KMS-11 (cell line): ENCODE results near the gene DUSP22.
"Not testable (repeated sequence)": the region's sequence is repeated elsewhere in the genome, so short reads cannot be mapped to it uniquely, and the experiment has no call there.

ENCODE experiments used
- H2AFZ ChIP-seq: fragments of 200-600 bp; sonication (generic); 2 replicates; pipeline ENCODE4 v1.6.1; 2016; ENCODE audit warnings: antibody characterized with exemption, mixed run types, low read depth
- H3K27ac ChIP-seq: fragments of 200-600 bp; sonication (generic); 2 replicates; pipeline ENCODE4 v1.6.1; 2016; ENCODE audit warnings: mild to moderate bottlenecking, mixed run types
- H3K27me3 ChIP-seq: fragments of 200-600 bp; sonication (generic); 2 replicates; pipeline ENCODE4 v1.6.1; 2017; ENCODE audit warnings: mild to moderate bottlenecking, low read depth, mixed run types, moderate library complexity; ENCODE audit not compliant: insufficient read depth
- H3K36me3 ChIP-seq: fragments of 200-600 bp; sonication (generic); 2 replicates; pipeline ENCODE4 v1.6.1; 2017; ENCODE audit warnings: mild to moderate bottlenecking, mixed run types; ENCODE audit not compliant: insufficient read depth
- H3K4me1 ChIP-seq: fragments of 200-600 bp; sonication (generic); 2 replicates; pipeline ENCODE4 v1.6.1; 2016; ENCODE audit warnings: mild to moderate bottlenecking, low read depth, mixed run types; ENCODE audit not compliant: poor library complexity, severe bottlenecking
- H3K4me2 ChIP-seq: fragments of 200-600 bp; sonication (generic); 2 replicates; pipeline ENCODE4 v1.7.0; 2016; ENCODE audit warnings: mild to moderate bottlenecking, mixed run types
- H3K4me3 ChIP-seq: fragments of 200-600 bp; sonication (generic); IDR thresholded peaks from 2 replicates; pipeline ENCODE4 v1.6.1; 2017; ENCODE audit warnings: low read depth, low read length, mixed read lengths; ENCODE audit not compliant: insufficient read depth
- H3K79me2 ChIP-seq: fragments of 200-600 bp; sonication (generic); 2 replicates; pipeline ENCODE4 v1.6.1; 2016; ENCODE audit warnings: low read depth, mixed run types; ENCODE audit not compliant: insufficient read depth
- H3K9ac ChIP-seq: fragments of 200-600 bp; sonication (generic); 2 replicates; pipeline ENCODE4 v1.6.1; 2016; ENCODE audit warnings: mild to moderate bottlenecking, mixed run types
- H4K20me1 ChIP-seq: fragments of 200-600 bp; sonication (generic); 2 replicates; pipeline ENCODE4 v1.6.1; 2016; ENCODE audit warnings: mild to moderate bottlenecking, mixed run types; ENCODE audit not compliant: insufficient read depth
- CTCF ChIP-seq: fragments of 200-600 bp; sonication (generic); conservative IDR thresholded peaks from 2 replicates; pipeline ENCODE4 v1.6.1; 2017; ENCODE audit warnings: low read depth, mild to moderate bottlenecking, antibody characterized with exemption, low read length, moderate library complexity, mixed read lengths

Gene DUSP22

GRCh38 chr6:367891-368630 lies 75.8 kb downstream of the DUSP22 start:
- Histone ChIP-seq H2AFZ (no peak overlapping the region), H3K36me3 (no peaks in the 10 kb centered on the region), H3K27ac (no peak overlapping the region), H3K27me3 (no peaks in the 10 kb centered on the region), H3K4me2 (no peak overlapping the region), H3K4me3 (no peak overlapping the region), H3K9ac (no peak overlapping the region), H3K4me1 (no peaks in the 10 kb centered on the region), H3K79me2 (no peaks in the 10 kb centered on the region), H4K20me1 (no peaks in the 10 kb centered on the region)
- no peak for TF ChIP-seq CTCF

DNA sequence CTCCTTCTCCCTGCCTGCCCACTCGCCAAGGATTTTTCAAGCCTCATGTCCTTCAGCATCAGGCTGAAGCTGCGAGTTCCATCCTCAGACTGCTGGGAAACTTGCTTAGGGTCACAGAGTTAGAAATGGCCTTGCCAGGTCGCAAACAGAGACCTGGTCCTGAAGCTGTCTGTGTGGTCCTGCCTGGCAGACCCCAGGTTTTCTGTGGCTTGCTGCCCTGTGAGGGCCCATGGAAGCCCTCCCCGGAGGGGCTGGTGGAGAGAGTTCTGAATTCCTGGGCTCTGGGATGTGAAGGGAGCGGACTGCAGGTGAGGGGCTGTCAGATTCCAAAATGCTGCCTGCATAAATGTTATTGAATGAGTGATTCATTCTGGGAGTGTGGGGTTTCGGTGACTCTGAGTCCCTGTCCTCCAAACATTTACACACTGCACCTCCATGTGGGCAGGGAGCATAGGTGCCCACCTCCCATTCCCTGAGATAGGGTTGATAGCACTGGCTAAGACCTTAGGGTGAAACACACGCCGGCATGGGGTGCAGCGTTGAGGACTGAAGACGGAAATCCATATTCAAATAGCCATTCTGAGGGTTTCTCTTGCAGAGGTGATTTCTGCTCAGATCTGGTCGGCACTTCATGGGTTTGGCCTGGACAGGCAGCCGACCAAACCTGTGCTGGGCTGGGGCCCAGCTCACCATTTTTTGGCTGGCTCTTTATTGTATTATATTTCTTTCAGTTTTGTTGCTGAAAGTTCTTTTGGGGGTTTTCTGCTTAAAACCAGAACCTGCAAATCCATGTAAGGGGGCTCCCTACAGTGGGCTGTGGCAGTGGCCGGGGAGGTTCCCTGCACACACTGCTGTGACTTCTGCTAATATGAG lies 77.5 kb downstream of the DUSP22 start:
- Histone ChIP-seq H3K27ac (no peak overlapping the region), H3K79me2 (no peaks in the 10 kb centered on the region), H3K9ac (no peak overlapping the region), H3K4me3 (no peak overlapping the region), H3K4me1 (no peaks in the 10 kb centered on the region), H2AFZ (no peak overlapping the region), H4K20me1 (no peaks in the 10 kb centered on the region), H3K36me3 (no peaks in the 10 kb centered on the region), H3K27me3 (no peaks in the 10 kb centered on the region), H3K4me2 (no peak overlapping the region)
- TF ChIP-seq CTCF, result no peak

DNA sequence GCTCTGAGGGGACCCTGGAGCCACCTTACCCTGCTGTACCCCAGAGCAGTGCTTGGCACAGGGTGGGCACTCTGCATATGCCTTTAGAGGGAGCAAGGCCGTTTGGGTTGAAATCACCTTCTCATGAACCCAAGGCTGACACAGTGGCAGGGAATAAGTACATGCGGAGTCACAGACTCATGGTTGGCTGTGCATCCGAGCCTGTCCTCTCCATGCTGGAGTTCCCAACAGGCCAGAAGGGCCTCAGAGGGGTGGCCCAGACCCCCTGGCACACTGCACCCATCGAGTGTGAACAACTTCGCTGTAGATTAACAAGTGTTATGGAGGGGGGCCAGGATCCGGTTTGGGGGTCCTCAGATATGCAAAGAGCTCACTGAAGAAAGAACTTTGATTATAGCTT lies 78.3 kb downstream of the DUSP22 start:
- no peaks in the 10 kb centered on the region for H3K27me3 ChIP-seq
- no peak overlapping the region for H3K27ac ChIP-seq
- no peak overlapping the region for H2AFZ ChIP-seq
- H3K4me3 ChIP-seq, result no peak overlapping the region
- no peaks in the 10 kb centered on the region for H3K36me3 ChIP-seq
- H4K20me1 ChIP-seq, result no peaks in the 10 kb centered on the region
- no peaks in the 10 kb centered on the region for H3K79me2 ChIP-seq
- no peak overlapping the region for H3K4me2 ChIP-seq
- H3K4me1 ChIP-seq, result no peaks in the 10 kb centered on the region
- no peak overlapping the region for H3K9ac ChIP-seq
- TF ChIP-seq CTCF, result no peak

DNA sequence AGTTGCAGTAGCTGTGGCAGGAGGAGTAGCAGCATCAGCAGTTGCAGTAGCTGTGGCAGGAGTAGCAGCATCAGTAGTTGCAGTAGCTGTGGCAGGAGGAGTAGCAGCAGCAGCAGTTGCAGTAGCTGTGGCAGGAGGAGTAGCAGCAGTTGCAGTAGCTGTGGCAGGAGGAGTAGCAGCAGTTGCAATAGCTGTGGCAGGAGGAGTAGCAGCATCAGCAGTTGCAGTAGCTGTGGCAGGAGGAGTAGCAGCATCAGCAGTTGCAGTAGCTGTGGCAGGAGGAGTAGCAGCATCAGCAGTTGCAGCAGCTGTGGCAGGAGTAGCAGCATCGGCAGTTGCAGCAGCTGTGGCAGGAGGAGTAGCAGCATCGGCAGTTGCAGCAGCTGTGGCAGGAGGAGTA lies 79.6 kb downstream of the DUSP22 start:
- H3K4me3 ChIP-seq, H3K79me2 ChIP-seq, H3K36me3 ChIP-seq, H3K4me2 ChIP-seq, H3K27ac ChIP-seq, H3K9ac ChIP-seq, H3K27me3 ChIP-seq, H2AFZ ChIP-seq, H4K20me1 ChIP-seq, H3K4me1 ChIP-seq: not testable (repeated sequence)
